ENCODE data around the gene CTIF. TPM values are rescaled to one million over a fixed set of nuclear protein-coding genes. Genes with fewer than 3 reads are reported as not detected.

The CTIF gene
- total RNA-seq, 1 donor from 2014 or later: 35.1 TPM

GRCh38 chr18:48528861-48529260, 10.0 kb upstream of the CTIF start:
- Histone ChIP-seq H3K27me3 (no peaks in the 10 kb centered on the region), H3K4me3 (no peak overlapping the region), H3K4me1 (no peaks in the 10 kb centered on the region), H3K27ac (no peak overlapping the region), H3K36me3 (no peaks in the 10 kb centered on the region), H3K9me3 (no peaks in the 10 kb centered on the region)
- intact Hi-C loops (cut with DNase I): no loop called here
- DNase-seq (ENCODE audit: extremely low spot score in 2 of 2): no peak
- TF ChIP-seq POLR2A (IDR thresholded peaks at IDR 0.05): no peak
- no peak for TF ChIP-seq POLR2AphosphoS5 (IDR thresholded peaks at IDR 0.05; ENCODE audit: insufficient read depth in 1 of 2, low read depth in 1 of 2)
- TF ChIP-seq, protein P1, sequence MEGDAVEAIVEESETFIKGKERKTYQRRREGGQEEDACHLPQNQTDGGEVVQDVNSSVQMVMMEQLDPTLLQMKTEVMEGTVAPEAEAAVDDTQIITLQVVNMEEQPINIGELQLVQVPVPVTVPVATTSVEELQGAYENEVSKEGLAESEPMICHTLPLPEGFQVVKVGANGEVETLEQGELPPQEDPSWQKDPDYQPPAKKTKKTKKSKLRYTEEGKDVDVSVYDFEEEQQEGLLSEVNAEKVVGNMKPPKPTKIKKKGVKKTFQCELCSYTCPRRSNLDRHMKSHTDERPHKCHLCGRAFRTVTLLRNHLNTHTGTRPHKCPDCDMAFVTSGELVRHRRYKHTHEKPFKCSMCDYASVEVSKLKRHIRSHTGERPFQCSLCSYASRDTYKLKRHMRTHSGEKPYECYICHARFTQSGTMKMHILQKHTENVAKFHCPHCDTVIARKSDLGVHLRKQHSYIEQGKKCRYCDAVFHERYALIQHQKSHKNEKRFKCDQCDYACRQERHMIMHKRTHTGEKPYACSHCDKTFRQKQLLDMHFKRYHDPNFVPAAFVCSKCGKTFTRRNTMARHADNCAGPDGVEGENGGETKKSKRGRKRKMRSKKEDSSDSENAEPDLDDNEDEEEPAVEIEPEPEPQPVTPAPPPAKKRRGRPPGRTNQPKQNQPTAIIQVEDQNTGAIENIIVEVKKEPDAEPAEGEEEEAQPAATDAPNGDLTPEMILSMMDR (IDR thresholded peaks at IDR 0.05): no peak

- Histone ChIP-seq H3K36me3 (no peaks in the 10 kb centered on the region), H3K27me3 (no peaks in the 10 kb centered on the region), H3K4me3 (no peak overlapping the region), H3K9me3 (no peaks in the 10 kb centered on the region), H3K27ac (no peak overlapping the region), H3K4me1 (no peaks in the 10 kb centered on the region)
- no peak for TF ChIP-seq POLR2AphosphoS5 (IDR thresholded peaks at IDR 0.05; ENCODE audit: insufficient read depth in 1 of 2, low read depth in 1 of 2)
- TF ChIP-seq, protein P1 (IDR thresholded peaks at IDR 0.05): no peak
- no peak for TF ChIP-seq POLR2A (IDR thresholded peaks at IDR 0.05)
- DNase-seq (ENCODE audit: extremely low spot score in 2 of 2): no peak
- intact Hi-C loops (cut with DNase I): no loop called here
These were observed 9.0 kb upstream of the CTIF start for GRCh38 chr18:48529796-48530195.

- Histone ChIP-seq H3K27ac (no peak overlapping the region), H3K4me3 (no peak overlapping the region), H3K4me1 (no peaks in the 10 kb centered on the region), H3K27me3 (no peaks in the 10 kb centered on the region), H3K9me3 (no peaks in the 10 kb centered on the region), H3K36me3 (no peaks in the 10 kb centered on the region)
- intact Hi-C loops (cut with DNase I): no loop called here
- no peak for DNase-seq (ENCODE audit: extremely low spot score in 2 of 2)
- TF ChIP-seq, protein P1 (IDR thresholded peaks at IDR 0.05): no peak
- no peak for TF ChIP-seq POLR2A (IDR thresholded peaks at IDR 0.05)
- no peak for TF ChIP-seq POLR2AphosphoS5 (IDR thresholded peaks at IDR 0.05; ENCODE audit: insufficient read depth in 1 of 2, low read depth in 1 of 2)
These were observed 8.3 kb upstream of the CTIF start for GRCh38 chr18:48530399-48531081.

DNA sequence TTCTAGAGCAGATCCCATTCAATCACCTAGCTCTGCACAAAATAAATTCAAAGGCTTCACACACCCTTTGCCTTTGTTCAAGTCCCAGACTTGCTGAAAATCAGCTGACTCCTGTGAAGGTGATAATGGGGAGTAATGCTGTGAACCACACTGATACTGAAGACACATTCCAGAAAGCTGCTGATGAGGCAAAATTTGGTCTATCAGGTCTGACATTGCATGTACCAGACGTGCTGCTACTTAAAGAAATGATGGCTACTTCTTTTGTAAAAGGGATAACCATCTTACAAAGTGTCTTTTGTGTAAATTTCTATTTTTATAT, 7.8 kb upstream of the CTIF start:
- intact Hi-C loops (cut with DNase I): no loop called here
- H3K4me1 ChIP-seq: no peaks in the 10 kb centered on the region
- DNase-seq (ENCODE audit: extremely low spot score in 2 of 2): no peak
- no peaks in the 10 kb centered on the region for H3K9me3 ChIP-seq
- H3K36me3 ChIP-seq: no peaks in the 10 kb centered on the region
- no peak overlapping the region for H3K4me3 ChIP-seq
- no peaks in the 10 kb centered on the region for H3K27me3 ChIP-seq
- no peak overlapping the region for H3K27ac ChIP-seq
- TF ChIP-seq POLR2A (IDR thresholded peaks at IDR 0.05): no peak
- TF ChIP-seq, protein P1 (IDR thresholded peaks at IDR 0.05): no peak
- no peak for TF ChIP-seq POLR2AphosphoS5 (IDR thresholded peaks at IDR 0.05; ENCODE audit: insufficient read depth in 1 of 2, low read depth in 1 of 2)

- DNase-seq (ENCODE audit: extremely low spot score in 2 of 2): no peak
- intact Hi-C loops (cut with DNase I): no loop called here
- Histone ChIP-seq H3K4me3 (no peak overlapping the region), H3K36me3 (no peaks in the 10 kb centered on the region), H3K27ac (no peak overlapping the region), H3K4me1 (no peaks in the 10 kb centered on the region), H3K27me3 (no peaks in the 10 kb centered on the region), H3K9me3 (no peaks in the 10 kb centered on the region)
- TF ChIP-seq POLR2AphosphoS5 (IDR thresholded peaks at IDR 0.05; ENCODE audit: insufficient read depth in 1 of 2, low read depth in 1 of 2) (no peak), POLR2A (IDR thresholded peaks at IDR 0.05) (no peak)
- TF ChIP-seq, protein P1 (IDR thresholded peaks at IDR 0.05): no peak
These were observed 6.9 kb upstream of the CTIF start for GRCh38 chr18:48531908-48532307.
